IgD-negative memory B cell (primary cell): ENCODE data around the gene MET. TPM values are rescaled to one million over a fixed set of nuclear protein-coding genes. Genes with fewer than 3 reads are reported as not detected.

Experiments
- H3K27ac Mint-ChIP-seq, 3 donors: one replicate each; pipeline ENCODE4 v1.8.0; 2020 to 2022; ENCODE audit warnings: mild to moderate bottlenecking in 3 of 3, mixed read lengths in 3 of 3, moderate library complexity in 1 of 3
- H3K27me3 Mint-ChIP-seq: one replicate; pipeline ENCODE4 v1.8.0; 2021; ENCODE audit warnings: mixed read lengths
- H3K36me3 Mint-ChIP-seq: one replicate; pipeline ENCODE4 v1.8.0; 2020; ENCODE audit warnings: mild to moderate bottlenecking, mixed read lengths
- H3K4me1 Mint-ChIP-seq, 3 donors: one replicate each; pipeline ENCODE4 v1.8.0; 2020 to 2022; ENCODE audit warnings: mixed read lengths in 3 of 3, mild to moderate bottlenecking in 1 of 3
- H3K4me3 Mint-ChIP-seq, 4 donors: one replicate each; pipeline ENCODE4 v1.8.0; 2020 to 2022; ENCODE audit warnings: mild to moderate bottlenecking in 4 of 4, mixed read lengths in 4 of 4, moderate library complexity in 3 of 4
- H3K9me3 Mint-ChIP-seq, 3 donors: one replicate each; pipeline ENCODE4 v1.8.0; 2020 to 2021; ENCODE audit warnings: mixed read lengths in 3 of 3, mild to moderate bottlenecking in 1 of 3
- polyA plus RNA-seq: library from polyadenylated mRNA; unstranded; fragments of 300-500 nt; fragmentation: Illumina TruSeq; gene quantifications from one replicate; pipeline ENCODE4 v1.2.3, GENCODE V29; 2021

MET gene
- polyA plus RNA-seq, 1 donor from 2014 or later = not detected

DNA sequence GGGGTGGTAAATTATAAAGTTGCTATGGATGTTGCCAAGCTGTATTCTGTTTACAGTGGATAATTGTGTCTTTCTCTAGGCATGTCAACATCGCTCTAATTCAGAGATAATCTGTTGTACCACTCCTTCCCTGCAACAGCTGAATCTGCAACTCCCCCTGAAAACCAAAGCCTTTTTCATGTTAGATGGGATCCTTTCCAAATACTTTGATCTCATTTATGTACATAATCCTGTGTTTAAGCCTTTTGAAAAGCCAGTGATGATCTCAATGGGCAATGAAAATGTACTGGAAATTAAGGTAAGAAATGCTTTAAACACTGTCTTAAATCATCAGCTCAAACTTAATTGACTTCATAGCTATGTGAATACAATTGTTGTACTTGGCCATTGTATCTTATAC is 91.0 kb downstream of the MET start:
- Mint-ChIP-seq H3K27ac (no peak overlapping the region), H3K4me1 (no peaks in the 10 kb centered on the region), H3K9me3 (no peaks in the 10 kb centered on the region), H3K36me3 (no peaks in the 10 kb centered on the region), H3K4me3 (no peak overlapping the region), H3K27me3 (no peaks in the 10 kb centered on the region)

DNA sequence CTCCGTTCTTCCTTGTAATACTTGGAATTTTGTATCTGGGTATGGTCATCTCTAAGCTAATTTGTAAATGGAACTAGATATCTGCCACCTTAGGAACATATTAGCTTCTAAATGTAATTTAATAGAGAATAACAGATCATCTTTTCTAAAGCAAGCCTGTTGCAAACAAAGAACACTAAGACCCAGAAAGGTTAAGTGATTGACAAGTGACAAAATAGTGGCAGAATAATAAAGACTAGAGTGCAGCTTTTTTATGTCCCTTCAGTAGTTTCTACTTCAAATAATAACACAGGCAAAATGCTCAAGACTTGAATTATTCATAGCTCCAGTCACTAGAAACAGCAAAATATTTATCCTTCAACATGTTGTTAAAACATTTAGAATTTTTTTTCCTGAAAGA is 91.7 kb downstream of the MET start:
- Mint-ChIP-seq H3K4me1 (no peaks in the 10 kb centered on the region), H3K9me3 (no peaks in the 10 kb centered on the region), H3K27me3 (no peaks in the 10 kb centered on the region), H3K36me3 (no peaks in the 10 kb centered on the region), H3K27ac (no peak overlapping the region), H3K4me3 (no peak overlapping the region)

- Mint-ChIP-seq H3K27me3 (no peaks in the 10 kb centered on the region), H3K9me3 (no peaks in the 10 kb centered on the region), H3K36me3 (no peaks in the 10 kb centered on the region), H3K4me3 (no peak overlapping the region), H3K27ac (no peak overlapping the region), H3K4me1 (no peaks in the 10 kb centered on the region)
Measured at GRCh38 chr7:116766881-116767280, 94.9 kb downstream of the MET start.

GRCh38 chr7:116769546-116769945 is 97.5 kb downstream of the MET start:
- H3K27me3 Mint-ChIP-seq = no peaks in the 10 kb centered on the region
- no peaks in the 10 kb centered on the region for H3K4me1 Mint-ChIP-seq
- H3K9me3 Mint-ChIP-seq = no peaks in the 10 kb centered on the region
- no peak overlapping the region for H3K27ac Mint-ChIP-seq
- no peaks in the 10 kb centered on the region for H3K36me3 Mint-ChIP-seq
- no peak overlapping the region for H3K4me3 Mint-ChIP-seq

DNA sequence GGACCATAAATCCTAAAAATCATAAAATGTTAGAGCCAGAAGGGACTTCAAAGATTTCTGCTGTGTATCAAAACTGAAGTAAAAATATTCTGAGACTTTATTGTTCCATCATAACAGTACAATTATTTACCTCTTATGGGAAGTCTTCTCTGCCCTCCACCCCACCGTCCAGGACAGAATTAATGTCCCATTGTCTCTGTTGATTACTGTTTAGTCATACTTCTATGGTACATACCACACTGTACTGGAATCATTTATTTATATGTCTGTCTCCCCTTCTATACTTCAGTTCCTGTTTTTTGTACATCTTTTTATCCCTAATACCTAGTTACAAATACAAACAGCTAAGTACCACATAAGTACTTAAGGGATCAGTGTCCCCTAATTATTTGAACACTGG is 98.9 kb downstream of the MET start:
- Mint-ChIP-seq H3K36me3 (no peaks in the 10 kb centered on the region), H3K4me1 (no peaks in the 10 kb centered on the region), H3K9me3 (no peaks in the 10 kb centered on the region), H3K4me3 (no peak overlapping the region), H3K27me3 (no peaks in the 10 kb centered on the region), H3K27ac (no peak overlapping the region)

GRCh38 chr7:116771640-116772039 is 99.6 kb downstream of the MET start:
- H3K27me3 Mint-ChIP-seq = peaks cover 2% of the 10 kb centered on the region
- no peaks in the 10 kb centered on the region for H3K9me3 Mint-ChIP-seq
- H3K27ac Mint-ChIP-seq = no peak overlapping the region
- no peaks in the 10 kb centered on the region for H3K36me3 Mint-ChIP-seq
- H3K4me3 Mint-ChIP-seq = no peak overlapping the region
- H3K4me1 Mint-ChIP-seq = no peaks in the 10 kb centered on the region

- Mint-ChIP-seq H3K36me3 (no peaks in the 10 kb centered on the region), H3K4me1 (no peaks in the 10 kb centered on the region), H3K9me3 (no peaks in the 10 kb centered on the region)
Measured at GRCh38 chr7:116772423-116772863, 100.4 kb downstream of the MET start.

DNA sequence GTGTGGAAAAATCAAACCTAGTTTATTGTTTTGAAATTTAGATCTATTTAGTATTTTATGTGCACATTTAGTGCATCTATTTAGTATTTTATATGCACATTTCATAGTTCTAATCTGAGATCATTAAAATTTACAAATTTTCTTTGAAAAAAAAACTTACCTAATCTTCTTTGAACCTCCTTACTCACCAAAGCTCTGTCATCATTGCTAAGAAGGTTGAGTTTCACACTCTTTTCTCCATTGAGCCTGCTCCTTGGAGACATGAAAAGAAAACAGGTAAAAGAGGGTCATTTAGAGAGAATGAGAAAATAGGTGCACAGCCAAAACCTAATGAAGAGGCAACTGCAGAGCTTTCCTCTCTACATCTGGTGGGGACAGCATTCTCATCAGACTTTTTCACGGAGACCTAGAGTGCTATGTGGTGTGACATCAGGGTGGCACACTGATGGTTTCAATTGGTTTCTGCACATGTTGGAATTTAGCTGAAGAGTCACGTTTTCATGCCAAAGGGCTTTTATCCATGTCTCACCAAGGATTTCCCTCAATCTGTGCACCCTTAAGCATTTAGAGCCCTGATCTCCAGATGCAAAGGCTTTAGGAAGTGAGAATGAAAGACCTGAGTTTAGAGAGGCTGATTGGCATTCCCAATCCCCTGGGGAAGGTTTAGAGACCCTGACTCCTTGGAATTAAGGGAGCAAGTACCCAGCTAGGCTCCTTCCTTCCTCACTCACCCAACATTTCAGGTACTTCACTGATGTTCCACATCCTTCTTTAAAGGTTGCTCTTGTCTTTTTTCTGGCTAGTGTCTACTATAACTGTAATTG is 101.1 kb downstream of the MET start:
- Mint-ChIP-seq H3K27ac (no peak overlapping the region), H3K4me3 (no peak overlapping the region), H3K4me1 (no peaks in the 10 kb centered on the region), H3K27me3 (peaks cover 2% of the 10 kb centered on the region), H3K9me3 (no peaks in the 10 kb centered on the region), H3K36me3 (no peaks in the 10 kb centered on the region)

More at GRCh38 chr7:116772423-116772863, 100.4 kb downstream of the MET start:
- peaks cover 2% of the 10 kb centered on the region for H3K27me3 Mint-ChIP-seq
- no peak overlapping the region for H3K4me3 Mint-ChIP-seq
- H3K27ac Mint-ChIP-seq = no peak overlapping the region

DNA sequence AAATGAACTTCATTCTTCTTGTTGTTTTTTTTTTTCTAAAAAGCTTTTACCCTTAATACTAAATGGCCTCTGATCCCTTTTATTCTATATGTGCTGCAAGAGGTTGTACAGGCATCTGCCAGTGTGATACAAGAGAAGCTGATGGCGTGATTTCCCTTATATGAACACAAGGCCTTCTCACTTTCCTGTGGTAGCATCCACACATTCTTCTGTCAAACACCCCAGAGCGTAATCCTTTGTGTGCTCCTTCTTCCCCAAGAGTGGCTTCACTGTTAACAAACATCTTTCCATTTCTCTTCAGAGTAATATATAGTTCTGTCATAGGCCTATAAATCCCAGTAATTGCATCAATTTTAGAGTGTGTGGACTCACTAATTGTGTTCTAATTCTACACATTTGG is 104.0 kb downstream of the MET start:
- Mint-ChIP-seq H3K27me3 (peaks cover 4% of the 10 kb centered on the region), H3K36me3 (no peaks in the 10 kb centered on the region), H3K4me1 (no peaks in the 10 kb centered on the region), H3K27ac (no peak overlapping the region), H3K4me3 (no peak overlapping the region), H3K9me3 (no peaks in the 10 kb centered on the region)

DNA sequence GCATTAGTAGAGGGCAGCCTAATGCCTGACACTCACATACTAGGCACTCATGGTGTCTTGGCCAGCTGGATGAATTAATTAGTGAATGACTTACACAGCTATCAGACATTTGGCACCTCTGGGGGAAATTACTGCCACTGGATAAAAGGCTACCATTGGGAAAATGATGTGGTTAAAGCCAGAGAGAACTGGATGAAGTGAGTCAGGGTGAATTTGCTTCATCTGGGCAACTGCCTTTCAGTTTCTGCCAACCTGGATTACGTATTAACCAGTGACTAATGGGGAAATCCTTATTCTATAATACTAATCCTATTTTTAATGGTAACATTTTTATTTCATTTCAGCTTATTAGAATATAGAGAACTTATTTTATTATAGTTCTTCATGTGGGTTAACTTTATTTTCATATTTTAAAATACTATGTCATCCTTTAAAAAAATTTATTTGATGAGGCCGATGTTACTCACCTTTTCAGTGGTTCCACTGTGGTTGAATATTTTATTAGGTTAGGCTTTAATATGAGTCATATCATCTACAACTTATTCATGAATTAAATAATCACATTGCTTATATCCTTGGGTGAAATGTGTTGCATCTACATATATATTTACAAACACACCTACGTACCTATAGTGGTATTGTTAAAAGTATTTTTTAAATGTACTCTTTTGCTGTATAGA is 104.8 kb downstream of the MET start:
- no peaks in the 10 kb centered on the region for H3K36me3 Mint-ChIP-seq
- no peaks in the 10 kb centered on the region for H3K9me3 Mint-ChIP-seq
- H3K4me1 Mint-ChIP-seq = no peaks in the 10 kb centered on the region
- H3K27ac Mint-ChIP-seq = no peak overlapping the region
- H3K4me3 Mint-ChIP-seq = no peak overlapping the region
- H3K27me3 Mint-ChIP-seq = peaks cover 4% of the 10 kb centered on the region

DNA sequence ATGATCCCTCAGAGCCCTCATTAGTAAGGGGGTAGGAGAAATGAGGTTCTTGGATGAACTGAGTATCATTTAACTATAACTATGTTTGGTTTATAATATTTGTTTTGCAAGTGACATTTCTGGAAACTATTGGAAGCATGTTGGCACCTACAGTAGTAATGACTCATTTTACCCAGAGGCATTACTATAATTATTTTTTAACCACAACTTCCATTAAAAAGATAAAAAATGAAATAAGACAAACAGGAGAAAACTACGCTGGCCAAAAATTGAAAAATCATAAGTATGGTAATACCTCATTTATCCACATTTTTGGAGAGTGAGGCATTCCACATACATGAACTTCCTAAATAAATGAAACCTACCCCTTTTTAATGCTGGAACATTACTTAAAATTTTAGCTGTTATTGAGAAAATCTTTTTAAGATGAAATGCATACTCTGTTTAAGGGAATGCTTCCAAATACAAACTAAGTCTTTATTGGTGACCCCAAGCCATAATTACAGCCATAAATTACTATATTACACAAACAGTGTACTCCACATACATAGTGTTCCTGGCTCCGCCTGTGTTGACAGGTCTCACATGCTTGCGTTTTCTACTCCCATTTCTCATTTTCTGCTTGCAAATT is 105.8 kb downstream of the MET start:
- no peaks in the 10 kb centered on the region for H3K9me3 Mint-ChIP-seq
- no peaks in the 10 kb centered on the region for H3K4me1 Mint-ChIP-seq
- peaks cover 4% of the 10 kb centered on the region for H3K27me3 Mint-ChIP-seq
- no peaks in the 10 kb centered on the region for H3K36me3 Mint-ChIP-seq
- no peak overlapping the region for H3K27ac Mint-ChIP-seq
- no peak overlapping the region for H3K4me3 Mint-ChIP-seq

DNA sequence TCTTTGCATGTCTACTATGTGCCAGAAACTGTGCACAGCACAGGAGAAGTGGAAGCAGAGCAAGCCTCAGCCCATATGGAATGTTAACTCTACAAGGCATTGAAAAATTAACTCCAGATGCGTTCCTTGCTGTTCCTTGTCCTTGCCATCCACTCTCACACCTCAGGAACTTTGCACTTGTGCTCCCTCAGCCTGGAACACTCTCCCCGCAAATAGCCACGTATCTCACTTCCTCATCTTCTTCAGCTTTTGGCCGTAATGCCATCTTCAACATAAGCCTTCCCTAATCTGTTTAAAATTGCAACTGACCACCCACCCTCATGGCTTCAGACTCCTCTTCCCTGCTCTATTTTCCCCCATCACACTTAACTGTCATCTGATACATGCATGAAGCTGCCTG is 107.2 kb downstream of the MET start:
- no peak overlapping the region for H3K4me3 Mint-ChIP-seq
- H3K27me3 Mint-ChIP-seq = peaks cover 4% of the 10 kb centered on the region
- no peaks in the 10 kb centered on the region for H3K4me1 Mint-ChIP-seq
- H3K27ac Mint-ChIP-seq = no peak overlapping the region
- H3K9me3 Mint-ChIP-seq = no peaks in the 10 kb centered on the region
- H3K36me3 Mint-ChIP-seq = no peaks in the 10 kb centered on the region

- no peaks in the 10 kb centered on the region for H3K9me3 Mint-ChIP-seq
- H3K27ac Mint-ChIP-seq = no peak overlapping the region
- H3K4me3 Mint-ChIP-seq = no peak overlapping the region
- no peaks in the 10 kb centered on the region for H3K4me1 Mint-ChIP-seq
- H3K27me3 Mint-ChIP-seq = peaks cover 4% of the 10 kb centered on the region
- no peaks in the 10 kb centered on the region for H3K36me3 Mint-ChIP-seq
Measured at GRCh38 chr7:116779931-116780330, 107.9 kb downstream of the MET start.

- Mint-ChIP-seq H3K9me3 (no peaks in the 10 kb centered on the region), H3K27ac (no peak overlapping the region), H3K27me3 (peaks cover 4% of the 10 kb centered on the region), H3K36me3 (no peaks in the 10 kb centered on the region), H3K4me3 (no peak overlapping the region), H3K4me1 (no peaks in the 10 kb centered on the region)
Measured at GRCh38 chr7:116780521-116780920, 108.5 kb downstream of the MET start.

- no peaks in the 10 kb centered on the region for H3K9me3 Mint-ChIP-seq
- H3K36me3 Mint-ChIP-seq = no peaks in the 10 kb centered on the region
- no peaks in the 10 kb centered on the region for H3K4me1 Mint-ChIP-seq
- H3K4me3 Mint-ChIP-seq = no peak overlapping the region
- no peak overlapping the region for H3K27ac Mint-ChIP-seq
- H3K27me3 Mint-ChIP-seq = peaks cover 4% of the 10 kb centered on the region
Measured at GRCh38 chr7:116780966-116781365, 109.0 kb downstream of the MET start.
